Measurements from ENCODE around the gene RANBP17.

The RANBP17 gene

DNA sequence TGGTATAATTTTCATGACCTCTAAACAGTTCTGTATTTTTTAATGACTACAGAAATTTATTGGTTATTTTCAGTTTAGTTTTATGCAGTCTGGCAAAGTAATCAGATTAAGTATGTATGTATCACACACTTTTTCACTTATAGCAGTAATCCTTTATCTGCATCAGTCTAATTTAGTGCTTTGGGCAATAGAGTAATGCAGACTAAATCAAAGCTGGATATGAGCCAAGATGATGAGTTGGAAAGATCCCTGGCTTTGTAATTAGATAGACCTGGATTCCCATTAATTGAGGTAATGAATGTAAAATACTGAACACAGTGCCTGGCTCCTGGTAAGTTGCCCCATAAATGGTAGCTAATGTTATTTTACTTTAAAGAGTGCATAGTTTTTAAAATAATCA is 231.8 kb downstream of the RANBP17 start:
- no peak for DNase-seq (ENCODE audit: low spot score)

DNA sequence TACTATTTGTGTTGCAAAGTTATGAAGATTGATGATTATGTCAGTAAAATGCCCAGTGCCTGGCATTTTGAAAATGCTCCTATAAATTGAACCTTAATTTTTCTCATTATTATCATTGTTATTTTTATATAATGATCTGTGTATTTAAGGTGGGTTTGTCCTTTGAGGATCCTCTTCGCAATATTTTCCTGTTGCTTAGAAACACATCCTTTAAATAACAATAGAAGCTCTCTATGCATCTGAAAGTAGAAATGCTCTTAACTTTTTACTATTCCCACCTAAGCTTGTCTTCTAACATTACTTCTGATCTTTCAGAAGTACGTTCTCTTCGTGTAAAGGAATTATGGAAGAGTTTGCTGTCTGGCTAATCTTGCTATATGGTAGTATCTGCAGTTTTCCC is 232.5 kb downstream of the RANBP17 start:
- no peak for DNase-seq (ENCODE audit: low spot score)

DNA sequence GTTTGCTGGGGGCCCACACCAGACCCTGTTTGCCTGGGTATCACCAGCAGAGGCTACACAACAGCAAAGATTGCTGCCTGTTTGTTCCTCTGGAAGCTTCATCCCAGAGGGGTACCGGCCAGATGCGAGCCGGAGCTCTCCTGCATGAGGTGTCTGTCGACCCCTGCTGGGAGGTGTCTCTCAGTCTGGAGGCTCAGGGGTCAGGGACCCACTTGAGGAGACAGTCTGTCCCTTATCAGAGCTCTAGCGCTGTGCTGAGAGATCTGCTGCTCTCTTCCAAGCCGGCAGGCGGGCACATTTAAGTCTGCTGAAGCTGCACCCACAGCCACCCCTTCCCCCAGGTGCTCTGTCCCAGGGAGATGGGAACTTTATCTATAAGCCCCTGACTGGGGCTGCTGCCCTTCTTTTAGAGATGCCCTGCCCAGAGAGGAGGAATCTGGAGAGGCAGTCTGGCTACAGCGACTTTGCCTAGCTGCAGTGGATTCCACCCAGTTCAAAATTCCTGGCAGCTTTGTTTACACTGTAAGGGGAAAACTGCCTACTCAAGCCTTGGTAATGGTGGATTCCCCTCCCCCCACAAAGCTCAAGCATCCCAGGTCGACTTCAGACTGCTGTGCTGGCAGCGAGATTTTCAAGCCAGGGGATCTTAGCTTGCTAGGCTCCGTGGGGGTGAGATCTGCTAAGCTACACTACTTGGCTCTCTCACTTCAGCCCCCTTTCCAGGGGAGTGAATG is 241.2 kb downstream of the RANBP17 start:
- no peak for DNase-seq (ENCODE audit: low spot score)

DNA sequence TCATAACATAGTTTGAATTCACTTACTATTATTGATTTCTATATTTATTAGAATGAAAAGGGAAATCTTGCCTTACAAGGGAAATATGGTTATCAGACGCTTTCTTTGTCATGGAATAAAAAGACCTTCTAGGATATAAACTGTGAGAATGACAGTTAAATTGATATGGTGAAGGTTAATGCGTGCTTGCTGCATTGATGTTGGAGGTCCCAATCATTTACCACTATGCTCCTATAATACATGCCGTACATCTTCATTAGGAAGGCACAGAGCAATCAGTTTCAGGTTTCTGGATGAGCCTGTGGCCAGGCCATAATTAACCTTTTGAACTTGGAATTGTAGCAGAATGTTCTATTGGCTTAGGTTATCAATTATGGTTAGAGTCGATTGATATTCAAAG is 245.9 kb downstream of the RANBP17 start:
- DNase-seq (ENCODE audit: low spot score), result no peak

DNA sequence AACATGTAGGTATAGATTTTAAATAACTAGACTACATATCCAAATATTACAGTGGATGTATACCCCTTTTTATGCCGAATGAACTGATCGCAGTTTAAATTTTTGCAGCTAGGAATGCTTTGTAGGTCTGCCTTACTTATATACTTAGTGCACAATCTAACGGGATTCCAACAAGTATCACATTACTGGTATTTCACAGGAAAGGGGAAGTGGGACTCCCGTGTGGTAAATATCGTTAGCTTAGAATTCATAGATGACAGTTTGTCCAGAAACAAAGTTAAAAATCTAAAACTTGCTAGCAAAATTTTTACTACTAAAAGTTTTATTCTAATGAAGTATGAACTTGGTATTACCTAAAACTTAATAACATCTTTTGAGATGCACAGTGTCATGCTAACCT is 253.7 kb downstream of the RANBP17 start:
- no peak for DNase-seq (ENCODE audit: low spot score)

- no peak for DNase-seq (ENCODE audit: low spot score)
These were observed 254.9 kb downstream of the RANBP17 start for GRCh38 chr5:171116719-171117118.

DNA sequence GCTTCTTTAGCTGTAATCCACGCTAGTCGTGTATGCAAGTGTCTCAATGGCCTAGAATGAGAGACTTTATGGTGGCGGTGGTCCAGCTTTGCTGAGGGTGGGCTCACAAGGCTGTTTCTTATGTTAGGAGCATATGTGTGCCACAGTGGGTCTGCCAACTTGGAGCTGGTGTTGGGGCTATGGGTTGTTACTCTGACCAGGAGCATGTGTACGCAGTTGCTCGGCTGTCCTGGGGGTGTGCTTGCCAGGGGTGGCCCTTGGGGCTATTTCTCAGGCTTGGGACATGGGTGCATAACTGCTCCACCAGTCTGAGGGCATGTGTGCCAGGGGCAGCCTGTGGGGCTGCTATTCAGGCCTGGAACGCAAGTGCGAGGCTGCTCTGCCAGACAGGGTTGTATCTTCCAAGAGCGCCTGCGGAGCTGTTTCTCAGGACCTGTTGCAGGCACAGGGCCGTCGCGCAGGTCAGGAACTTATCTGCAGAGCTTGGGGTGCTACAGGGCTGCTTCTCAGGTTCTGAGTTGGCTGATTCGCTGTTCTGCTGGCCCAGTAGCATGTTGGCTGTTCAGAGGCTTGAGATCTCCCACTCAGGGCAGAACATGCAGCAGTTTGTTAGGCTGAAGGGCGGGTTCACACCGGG is 259.3 kb downstream of the RANBP17 start:
- DNase-seq (ENCODE audit: low spot score), result no peak

- DNase-seq (ENCODE audit: low spot score), result no peak
These were observed 259.8 kb downstream of the RANBP17 start for GRCh38 chr5:171121638-171122037.

- DNase-seq (ENCODE audit: low spot score), result no peak
These were observed 260.6 kb downstream of the RANBP17 start for GRCh38 chr5:171122372-171122771.

- DNase-seq (ENCODE audit: low spot score), result no peak
These were observed 261.6 kb downstream of the RANBP17 start for GRCh38 chr5:171123417-171123816.

DNA sequence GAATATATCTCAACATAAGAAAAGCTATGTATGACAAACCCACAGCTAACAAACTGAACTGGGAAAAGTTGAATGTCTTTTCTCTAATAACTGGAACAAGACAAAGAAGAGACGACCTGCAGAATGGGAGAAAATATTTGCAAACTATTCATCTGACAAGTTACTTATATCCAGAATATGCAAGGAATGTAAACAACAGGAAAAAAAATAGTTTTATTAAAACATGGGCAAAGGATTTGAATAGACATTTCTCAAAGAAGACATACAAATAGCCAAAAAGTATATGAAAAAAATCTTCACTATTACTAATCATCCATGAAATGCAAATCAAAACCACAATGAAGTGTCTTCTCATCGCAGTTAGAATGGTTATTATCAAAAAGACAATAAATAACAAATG is 265.5 kb downstream of the RANBP17 start:
- no peak for DNase-seq (ENCODE audit: low spot score)

- DNase-seq (ENCODE audit: low spot score), result no peak
These were observed 266.3 kb downstream of the RANBP17 start for GRCh38 chr5:171128136-171128535.

DNA sequence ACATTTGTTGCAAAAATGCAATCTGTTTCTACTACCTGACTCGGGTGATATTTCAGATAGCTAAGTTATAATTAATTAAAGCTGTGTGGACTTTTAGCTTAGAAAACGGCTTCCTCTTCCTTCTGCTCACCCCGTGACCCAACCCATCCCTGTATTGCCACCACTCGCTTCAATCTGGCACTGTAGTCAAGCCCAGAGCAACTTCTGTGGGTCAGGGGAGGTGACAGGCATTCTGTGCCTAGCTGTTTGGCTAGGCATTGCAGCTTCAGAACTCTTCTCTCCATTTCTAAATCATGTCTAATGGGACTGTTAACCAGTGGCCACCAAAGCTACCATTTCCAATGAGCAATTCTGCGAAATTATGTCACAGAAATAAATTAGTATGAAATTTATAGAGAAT is 267.5 kb downstream of the RANBP17 start:
- no peak for DNase-seq (ENCODE audit: low spot score)

GRCh38 chr5:171131497-171131896 is 269.7 kb downstream of the RANBP17 start:
- no peak for DNase-seq (ENCODE audit: low spot score)

DNA sequence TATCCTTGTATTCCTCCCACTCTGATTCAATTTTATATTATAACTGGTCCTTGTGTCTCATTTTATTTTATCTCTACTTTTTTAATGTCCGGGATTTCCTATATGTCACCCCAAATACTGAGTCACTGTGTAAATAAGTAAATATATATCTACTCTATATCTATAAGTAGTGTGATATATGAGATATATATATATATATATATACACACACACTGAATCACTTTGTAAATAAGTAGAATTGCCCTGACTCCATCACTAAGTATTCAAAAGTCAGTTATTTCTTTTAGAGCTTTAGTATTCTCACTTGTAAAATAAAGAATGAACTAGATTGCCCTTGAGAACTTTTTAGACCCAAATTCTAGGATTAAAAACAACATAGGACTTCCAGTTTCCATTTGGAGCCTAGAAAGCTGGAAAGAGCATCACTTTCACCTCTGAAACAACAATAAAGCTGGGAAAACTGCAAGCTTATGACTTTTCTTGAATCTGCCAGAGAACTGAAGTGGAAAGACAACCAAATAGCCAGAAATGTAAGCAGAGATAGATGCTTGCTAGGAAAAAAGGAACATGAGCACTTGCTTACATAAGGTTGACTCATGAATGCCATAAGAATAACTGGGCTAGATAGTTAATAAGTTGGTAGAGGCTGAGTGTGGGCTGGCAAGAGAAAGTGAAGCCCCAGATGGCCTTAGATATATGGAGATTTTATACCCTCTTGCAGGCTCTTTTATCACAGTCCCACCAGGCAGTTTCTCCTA is 276.1 kb downstream of the RANBP17 start:
- DNase-seq (ENCODE audit: low spot score), result no peak

GRCh38 chr5:171139227-171139626 is 277.4 kb downstream of the RANBP17 start:
- no peak for DNase-seq (ENCODE audit: low spot score)

DNA sequence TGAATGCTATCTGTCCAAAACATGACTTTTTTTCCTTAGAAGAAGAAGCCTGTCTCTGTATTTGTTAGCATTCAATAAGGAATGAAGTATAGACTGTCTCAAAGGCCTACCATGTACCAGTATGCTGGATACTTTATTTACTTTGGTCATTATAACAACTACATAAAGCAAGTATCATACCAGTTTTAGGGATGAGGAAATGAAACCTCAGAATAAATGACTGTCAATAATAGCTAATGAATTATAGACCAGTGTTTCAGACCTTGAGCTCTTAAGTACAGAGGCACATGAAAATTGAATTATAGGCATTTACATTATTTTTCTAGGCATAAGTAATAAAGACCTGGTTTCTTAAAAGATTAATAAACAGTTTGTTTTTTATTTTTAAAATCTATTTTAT is 280.8 kb downstream of the RANBP17 start:
- DNase-seq (ENCODE audit: low spot score), result no peak

- DNase-seq (ENCODE audit: low spot score), result no peak
These were observed 281.4 kb downstream of the RANBP17 start for GRCh38 chr5:171143171-171143570.

DNA sequence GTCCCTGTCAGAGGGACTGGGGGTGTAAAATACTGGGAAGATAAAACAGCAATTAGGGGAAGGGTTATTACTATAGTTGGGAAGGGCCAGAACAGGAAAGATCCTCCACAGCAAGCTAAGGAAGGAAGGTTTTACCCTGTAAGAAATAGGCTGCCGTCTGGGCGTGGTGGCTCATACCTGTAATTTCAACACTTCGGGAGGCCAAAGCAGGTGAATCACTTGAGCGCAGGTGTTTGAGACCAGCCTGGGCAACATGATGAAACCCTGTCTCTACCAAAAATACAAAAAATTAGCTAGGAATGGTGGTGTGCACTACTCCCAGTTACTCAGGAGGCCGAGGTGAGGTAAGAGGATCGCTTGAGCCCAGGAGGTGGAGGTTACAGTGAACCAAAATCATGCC is 282.1 kb downstream of the RANBP17 start:
- no peak for DNase-seq (ENCODE audit: low spot score)

GRCh38 chr5:171149333-171149732 is 287.5 kb downstream of the RANBP17 start:
- no peak for DNase-seq (ENCODE audit: low spot score)

- DNase-seq (ENCODE audit: low spot score), result no peak
These were observed 288.0 kb downstream of the RANBP17 start for GRCh38 chr5:171149772-171150171.

DNA sequence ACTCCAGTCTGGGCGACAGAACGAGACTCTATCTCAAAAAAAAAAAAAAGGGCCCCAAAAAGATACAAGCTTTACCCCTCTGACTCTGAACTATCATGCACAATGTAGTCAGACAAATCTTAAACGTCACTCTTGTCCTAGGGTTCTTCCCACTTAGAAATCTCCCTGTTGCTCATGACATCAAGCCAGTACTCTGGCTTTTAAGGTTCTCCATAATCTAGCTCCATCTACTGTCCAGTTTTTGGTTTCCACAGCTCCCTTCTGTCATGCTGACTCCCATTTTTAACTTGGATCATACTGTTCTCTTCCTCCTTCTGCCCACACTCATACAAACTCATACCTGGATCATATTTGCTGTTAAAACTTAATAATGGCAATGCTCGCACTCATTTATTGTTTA is 290.6 kb downstream of the RANBP17 start:
- DNase-seq (ENCODE audit: low spot score), result no peak

GRCh38 chr5:171155621-171156020 is 293.8 kb downstream of the RANBP17 start:
- no peak for DNase-seq (ENCODE audit: low spot score)
